Gastroesophageal sphincter (tissue), 4 donors: ENCODE results near the gene STK32B. TPM values are rescaled to one million over a fixed set of nuclear protein-coding genes. Genes with fewer than 3 reads are reported as not detected.

Source experiments
- ATAC-seq: fragments of 150-250 bp; one replicate; pipeline ENCODE4 v1.9.1; 2016; ENCODE audit warnings: mild to moderate bottlenecking, moderate library complexity
- H3K27ac ChIP-seq, 4 donors: fragments of 200-600 bp; sonication (generic) in 3 of 4; 1 replicate in 3 of 4; 2 replicates in 1 of 4; pipeline ENCODE4 v1.5.1; 2016 to 2019
- H3K27me3 ChIP-seq: fragments of 200-600 bp; sonication (generic); one replicate; pipeline ENCODE4 v1.5.1; 2019
- H3K36me3 ChIP-seq, 2 donors: fragments of 200-600 bp; sonication (generic); one replicate each; pipeline ENCODE4 v1.5.1; 2019; ENCODE audit warnings: control low read depth in 1 of 2
- H3K4me1 ChIP-seq, 3 donors: fragments of 200-600 bp; sonication (generic); 1 replicate in 2 of 3; 2 replicates in 1 of 3; pipeline ENCODE4 v1.5.1; 2016 to 2019; ENCODE audit warnings: control low read depth in 2 of 3
- H3K4me3 ChIP-seq, 2 donors: fragments of 200-600 bp; sonication (generic); one replicate each; pipeline ENCODE4 v1.5.1; 2019; ENCODE audit warnings: mild to moderate bottlenecking in 1 of 2, moderate library complexity in 1 of 2
- H3K9me3 ChIP-seq, 3 donors: fragments of 200-600 bp; sonication (generic); one replicate each; pipeline ENCODE4 v1.5.1; 2017 to 2019; ENCODE audit warnings: control low read depth in 2 of 3
- CTCF ChIP-seq, 4 experiments: fragments of 200-600 bp in 2 of 4; fragments of 450-650 bp in 2 of 4; sonication (generic) in 1 of 4; IDR thresholded peaks; one replicate each; pipeline ENCODE4 v1.5.1; 2017 to 2019; ENCODE audit warnings: antibody characterized with exemption in 4 of 4, mild to moderate bottlenecking in 2 of 4, moderate library complexity in 2 of 4
- EP300 ChIP-seq: sonication (generic); formaldehyde crosslinking; IDR thresholded peaks from one replicate; pipeline ENCODE4 v1.6.1; 2017; ENCODE audit warnings: antibody characterized with exemption, mild to moderate bottlenecking
- POLR2A ChIP-seq, 2 donors: fragments of 450-650 bp; IDR thresholded peaks; one replicate each; pipeline ENCODE4 v1.6.1; 2017; ENCODE audit warnings: antibody characterized with exemption in 2 of 2, mild to moderate bottlenecking in 2 of 2, moderate library complexity in 1 of 2
- POLR2AphosphoS5 ChIP-seq: sonication (generic); formaldehyde crosslinking; IDR thresholded peaks from one replicate; pipeline ENCODE4 v1.6.1; 2017; ENCODE audit warnings: antibody characterized with exemption
- WGBS, 2 donors: methylation state at CpG; one replicate each; pipeline ENCODE4 v1.1.5; 2018; ENCODE audit warnings: low coverage in 1 of 2; 5-methylcytosine and 5-hydroxymethylcytosine counted together
- total RNA-seq, 4 donors: library from RNA; depleted of rRNA; stranded (reverse); fragments of >200 nt; gene quantifications; one replicate each; pipeline ENCODE4 v1.1.0, GENCODE V29; 2016

The STK32B gene
- total RNA-seq, 4 donors from 2014 or later: 1.9 to 5.3 (median 2.4) TPM

- no peak overlapping the region for H3K27ac ChIP-seq
- 57 to 68% methylated on average over 2 to 8 of the region's 13 CpGs for WGBS, 2 donors
- no peaks in the 10 kb centered on the region for H3K4me1 ChIP-seq
- no peaks in the 10 kb centered on the region for H3K27me3 ChIP-seq
- H3K4me3 ChIP-seq: no peak overlapping the region
- no peak for ATAC-seq
- no peaks in the 10 kb centered on the region for H3K36me3 ChIP-seq
- H3K9me3 ChIP-seq: no peaks in the 10 kb centered on the region
- TF ChIP-seq POLR2AphosphoS5 (no peak), EP300 (no peak), POLR2A (IDR thresholded peaks at IDR 0.05) (no peak), CTCF (IDR thresholded peaks at IDR 0.05) (no peak)
Observed at GRCh38 chr4:5470318-5471198, 419.3 kb downstream of the STK32B start.

- Histone ChIP-seq H3K4me1 (no peaks in the 10 kb centered on the region), H3K4me3 (no peak overlapping the region), H3K27me3 (no peaks in the 10 kb centered on the region), H3K9me3 (no peaks in the 10 kb centered on the region), H3K27ac (no peak overlapping the region), H3K36me3 (no peaks in the 10 kb centered on the region)
- 47 to 70% methylated on average over 3 to 5 of the region's 7 CpGs for WGBS, 2 donors
- TF ChIP-seq EP300 (no peak), POLR2AphosphoS5 (no peak), POLR2A (IDR thresholded peaks at IDR 0.05) (no peak), CTCF (IDR thresholded peaks at IDR 0.05) (no peak)
- no peak for ATAC-seq
Observed at GRCh38 chr4:5471206-5471605, 419.9 kb downstream of the STK32B start.

- Histone ChIP-seq H3K36me3 (no peaks in the 10 kb centered on the region), H3K9me3 (no peaks in the 10 kb centered on the region), H3K4me3 (no peak overlapping the region), H3K27me3 (no peaks in the 10 kb centered on the region), H3K27ac (no peak overlapping the region), H3K4me1 (no peaks in the 10 kb centered on the region)
- no peak for ATAC-seq
- TF ChIP-seq CTCF (IDR thresholded peaks at IDR 0.05) (no peak), EP300 (no peak)
- WGBS, 2 donors: 80 to 83% methylated on average over 1 of the region's 7 CpGs
Observed at GRCh38 chr4:5471691-5472090, 420.4 kb downstream of the STK32B start.

- H3K36me3 ChIP-seq: no peaks in the 10 kb centered on the region
- WGBS, 2 donors: 90 to 100% methylated on average over 1 to 2 of the region's 6 CpGs
- no peak overlapping the region for H3K4me3 ChIP-seq
- no peaks in the 10 kb centered on the region for H3K9me3 ChIP-seq
- H3K27ac ChIP-seq: no peak overlapping the region
- ATAC-seq: no peak
- no peak for TF ChIP-seq POLR2AphosphoS5
- TF ChIP-seq POLR2A (IDR thresholded peaks at IDR 0.05): no peak
- no peak for TF ChIP-seq CTCF (IDR thresholded peaks at IDR 0.05)
- no peak for TF ChIP-seq EP300
- H3K4me1 ChIP-seq: no peaks in the 10 kb centered on the region
- no peaks in the 10 kb centered on the region for H3K27me3 ChIP-seq
Observed at GRCh38 chr4:5472160-5472591, 420.9 kb downstream of the STK32B start.

GRCh38 chr4:5473125-5473524 is 421.8 kb downstream of the STK32B start:
- no peak overlapping the region for H3K4me3 ChIP-seq
- H3K36me3 ChIP-seq: no peaks in the 10 kb centered on the region

More at GRCh38 chr4:5473125-5473524, 421.8 kb downstream of the STK32B start:
- Histone ChIP-seq H3K9me3 (peaks cover 0 to 5% (median 0%) of the 10 kb centered on the region in 3 donors), H3K27ac (no peak overlapping the region), H3K4me1 (no peaks in the 10 kb centered on the region), H3K27me3 (no peaks in the 10 kb centered on the region)
- 82% methylated on average over 1 of the region's 5 CpGs; no CpG with 5 or more reads in 1 of the 2 donors for WGBS, 2 donors
- ATAC-seq: no peak
- TF ChIP-seq POLR2A (IDR thresholded peaks at IDR 0.05) (no peak), EP300 (no peak), POLR2AphosphoS5 (no peak), CTCF (IDR thresholded peaks at IDR 0.05) (no peak)
